Natural killer cell treated with Interleukin-12 subunit alpha and Interleukin-12 subunit beta and Interleukin-15 and Interleukin-18, amount 100 ng/mL, for 72 hours (primary cell): ENCODE results near the gene PRXL2B. TPM values are rescaled to one million over a fixed set of nuclear protein-coding genes. Genes with fewer than 3 reads are reported as not detected.

ENCODE experiments used
- ATAC-seq, 2 donors: fragments of 150-1000 bp; cut with Tn5 transposase in 1 of 2; sonication (Bioruptor Pico), chemical (Tn5 transposase) in 1 of 2; 2 replicates each; pipeline ENCODE4 v1.10.0; 2021
- DNase-seq: peaks from one replicate; pipeline ENCODE4 v3.0.0; 2022; ENCODE audit warnings: low spot score
- H3K27ac Mint-ChIP-seq, 2 donors: 1 replicate in 1 of 2; 2 replicates in 1 of 2; pipeline ENCODE4 v1.8.0; 2022; ENCODE audit warnings: mixed read lengths in 2 of 2, mild to moderate bottlenecking in 1 of 2, moderate library complexity in 1 of 2
- H3K27me3 Mint-ChIP-seq, 2 donors: 1 replicate in 1 of 2; 2 replicates in 1 of 2; pipeline ENCODE4 v1.8.0; 2022; ENCODE audit warnings: mixed read lengths in 2 of 2
- H3K36me3 Mint-ChIP-seq: one replicate; pipeline ENCODE4 v1.8.0; 2022; ENCODE audit warnings: mixed read lengths
- H3K4me1 Mint-ChIP-seq, 2 donors: 1 replicate in 1 of 2; 2 replicates in 1 of 2; pipeline ENCODE4 v1.8.0; 2022; ENCODE audit warnings: low read depth in 2 of 2, mixed read lengths in 2 of 2, mild to moderate bottlenecking in 1 of 2
- H3K4me3 Mint-ChIP-seq: one replicate; pipeline ENCODE4 v1.8.0; 2022; ENCODE audit warnings: mixed read lengths
- H3K9me3 Mint-ChIP-seq: 2 replicates; pipeline ENCODE4 v1.8.0; 2022; ENCODE audit warnings: mixed read lengths
- total RNA-seq, 2 donors: library from RNA; stranded (reverse); gene quantifications; one replicate each; pipeline ENCODE4 v1.2.3, GENCODE V29; 2022

PRXL2B gene
- total RNA-seq, 2 donors from 2014 or later, result 9.1 to 18.5 TPM

DNA sequence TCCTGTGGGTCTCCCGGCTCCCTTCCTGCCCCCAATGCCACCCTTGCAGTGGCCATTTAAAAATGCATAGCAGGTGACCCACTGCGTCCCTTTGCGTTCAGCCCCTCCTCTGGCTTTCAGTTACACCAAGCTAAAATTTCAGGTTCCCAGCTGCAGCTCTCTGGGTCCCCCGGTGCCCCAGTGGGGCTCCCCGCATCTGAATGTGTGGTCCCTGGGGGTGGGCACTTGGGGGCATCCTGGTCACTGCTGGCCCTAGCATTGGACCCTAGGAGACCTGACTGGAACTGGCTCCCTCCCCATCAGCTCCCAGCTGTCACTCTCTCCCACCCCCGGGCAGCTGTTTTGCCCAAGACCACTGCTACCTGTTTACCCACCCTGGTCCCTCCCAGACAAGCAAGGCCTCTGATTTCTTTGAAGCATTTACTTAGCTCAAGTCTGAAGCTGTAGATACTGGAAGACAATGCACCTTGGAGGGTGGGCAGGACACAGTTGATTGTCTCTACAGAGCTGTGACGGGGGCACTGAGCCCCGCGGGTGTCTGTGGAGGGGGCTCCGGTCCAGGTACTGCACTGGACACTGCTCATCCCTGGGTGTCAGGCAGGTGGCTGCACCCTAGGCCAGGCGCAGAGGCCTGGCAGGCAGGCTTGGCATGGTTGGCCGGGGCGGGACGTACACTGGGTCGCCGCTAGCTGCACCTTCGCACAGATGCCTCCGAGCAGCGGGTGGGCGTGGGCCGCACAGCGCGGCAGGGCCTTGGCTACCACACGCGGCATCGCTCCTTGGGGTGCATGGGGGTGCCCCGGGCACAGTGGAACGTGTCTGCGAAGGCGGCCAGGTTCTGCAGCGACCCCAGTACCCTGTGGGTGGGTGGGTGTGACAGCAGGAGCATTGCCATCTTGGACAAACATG, 3.9 kb downstream of the PRXL2B start:
- Mint-ChIP-seq H3K4me1 (peaks cover 0 to 8% of the 10 kb centered on the region in 2 donors), H3K9me3 (no peaks in the 10 kb centered on the region), H3K4me3 (no peak overlapping the region), H3K27ac (no peak overlapping the region), H3K36me3 (no peaks in the 10 kb centered on the region), H3K27me3 (no peaks in the 10 kb centered on the region)
- DNase-seq, result peak; percentile 48
- ATAC-seq, result no peak

DNA sequence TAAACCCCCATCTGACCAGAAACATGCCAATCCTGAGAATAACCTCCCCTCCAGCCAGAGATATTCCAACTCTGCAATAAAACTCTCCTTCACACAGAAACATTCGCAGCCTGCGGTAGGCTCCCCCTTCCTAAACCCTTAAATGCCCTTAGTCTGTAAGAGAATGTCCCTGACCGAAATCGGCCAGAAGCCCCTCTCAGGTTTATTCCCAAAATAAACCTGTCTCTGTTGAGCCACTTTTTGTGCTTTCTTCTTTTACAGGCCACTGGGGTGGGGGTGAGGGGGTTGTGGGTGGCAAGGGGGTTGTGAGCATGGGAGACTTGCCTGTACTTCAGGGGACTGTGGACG, 4.6 kb downstream of the PRXL2B start:
- Mint-ChIP-seq H3K4me3 (no peak overlapping the region), H3K27me3 (no peaks in the 10 kb centered on the region), H3K9me3 (no peaks in the 10 kb centered on the region), H3K36me3 (no peaks in the 10 kb centered on the region), H3K4me1 (peaks cover 0 to 7% of the 10 kb centered on the region in 2 donors), H3K27ac (no peak overlapping the region)
- DNase-seq (peak; percentile 0), ATAC-seq (no peak)

DNA sequence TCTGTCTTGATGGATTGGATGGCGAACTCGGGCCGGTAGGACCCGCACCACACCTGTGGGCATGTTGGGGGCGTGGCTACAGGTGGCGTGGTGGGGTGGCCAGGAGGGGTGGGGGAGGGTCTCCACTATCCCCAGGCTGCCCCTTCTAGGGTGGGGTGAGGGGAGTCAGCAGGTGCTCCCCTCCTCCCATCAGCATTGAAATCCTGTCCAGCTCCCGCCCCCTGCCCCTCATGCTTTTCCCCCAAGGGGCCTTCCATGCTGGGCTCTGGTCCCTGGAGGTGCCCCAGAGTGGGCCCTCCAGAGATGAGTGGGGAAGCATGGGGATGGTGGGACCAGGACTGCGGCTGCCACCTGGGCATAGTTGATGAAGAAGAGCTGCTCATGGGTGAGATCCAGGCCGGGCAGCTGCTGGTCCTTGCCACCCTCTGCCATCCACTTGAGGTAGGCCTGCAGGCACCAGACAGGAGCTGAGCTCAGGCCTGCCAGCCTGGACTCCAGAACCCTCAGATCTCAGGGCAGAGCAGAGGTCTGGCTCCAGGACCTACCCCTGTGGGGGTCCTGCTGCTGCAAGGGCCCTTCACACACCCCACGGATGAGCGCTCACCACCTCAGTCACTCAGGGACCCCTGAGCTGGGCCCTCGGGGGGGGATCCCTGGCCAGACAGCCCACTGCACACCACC, 5.1 kb downstream of the PRXL2B start:
- ATAC-seq (no peak), DNase-seq (peak; percentile 49)
- Mint-ChIP-seq H3K27ac (no peak overlapping the region), H3K9me3 (no peaks in the 10 kb centered on the region), H3K4me1 (peaks cover 0 to 7% of the 10 kb centered on the region in 2 donors), H3K4me3 (no peak overlapping the region), H3K36me3 (no peaks in the 10 kb centered on the region), H3K27me3 (no peaks in the 10 kb centered on the region)

DNA sequence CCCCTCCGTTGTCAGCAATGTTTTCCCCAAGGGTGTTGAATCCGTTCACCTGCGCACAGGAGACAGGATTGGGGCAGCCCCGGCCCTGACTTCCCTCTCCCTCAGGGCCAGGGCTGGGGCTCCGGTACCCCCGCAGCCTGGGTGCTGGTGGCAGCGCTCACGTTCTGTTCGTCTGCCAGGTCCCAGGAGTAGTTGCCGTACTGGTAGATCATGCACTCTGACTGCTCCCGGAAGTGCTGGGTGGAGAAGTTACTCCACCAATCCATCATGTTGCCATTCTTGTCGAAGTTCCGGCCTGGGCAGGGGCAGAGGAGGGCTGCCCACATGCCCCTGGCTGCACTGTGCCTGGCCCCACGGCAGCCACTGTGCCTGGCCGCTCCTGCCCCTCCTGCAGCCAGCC, 6.1 kb downstream of the PRXL2B start:
- H3K27ac Mint-ChIP-seq, result no peak overlapping the region
- H3K4me1 Mint-ChIP-seq, result peaks cover 0 to 6% of the 10 kb centered on the region in 2 donors
- ATAC-seq, result no peak
- no peak overlapping the region for H3K4me3 Mint-ChIP-seq
- no peaks in the 10 kb centered on the region for H3K9me3 Mint-ChIP-seq
- DNase-seq, result peak; percentile 49
- H3K36me3 Mint-ChIP-seq, result no peaks in the 10 kb centered on the region
- no peaks in the 10 kb centered on the region for H3K27me3 Mint-ChIP-seq

DNA sequence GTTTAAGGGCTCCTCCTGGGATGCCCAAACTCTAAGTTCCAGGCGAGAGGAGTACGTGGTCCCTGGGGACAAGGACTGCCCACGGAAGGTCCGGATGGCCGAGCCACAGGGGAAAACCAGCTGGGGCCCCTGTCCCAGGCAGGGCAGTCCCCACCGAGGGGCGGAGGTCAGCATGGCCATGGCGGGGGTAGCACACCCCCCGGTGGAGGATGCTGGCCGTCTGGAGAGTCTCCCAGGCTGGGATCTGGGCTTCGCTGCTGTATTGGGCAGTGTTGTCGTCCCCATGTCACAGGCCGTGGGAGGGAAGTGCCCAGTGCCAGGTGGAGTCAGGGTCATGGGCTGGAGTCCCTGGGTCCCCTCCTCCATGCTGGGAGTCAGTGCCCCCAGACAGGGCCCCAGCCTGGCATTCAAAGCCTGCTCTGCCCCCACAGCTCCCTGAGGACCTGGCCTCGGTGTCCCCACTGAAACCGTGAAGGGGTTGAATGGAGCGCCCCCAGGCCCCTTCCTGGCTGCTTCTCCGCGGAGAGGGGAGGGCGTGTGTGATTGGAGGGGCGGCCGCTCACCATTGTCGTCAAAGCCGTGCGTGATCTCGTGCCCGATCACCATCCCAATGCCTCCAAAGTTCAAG, 6.8 kb downstream of the PRXL2B start:
- DNase-seq (peak; percentile 44), ATAC-seq (no peak)
- Mint-ChIP-seq H3K4me1 (peaks cover 0 to 10% of the 10 kb centered on the region in 2 donors), H3K27ac (no peak overlapping the region), H3K27me3 (no peaks in the 10 kb centered on the region), H3K36me3 (no peaks in the 10 kb centered on the region), H3K9me3 (no peaks in the 10 kb centered on the region), H3K4me3 (no peak overlapping the region)

DNA sequence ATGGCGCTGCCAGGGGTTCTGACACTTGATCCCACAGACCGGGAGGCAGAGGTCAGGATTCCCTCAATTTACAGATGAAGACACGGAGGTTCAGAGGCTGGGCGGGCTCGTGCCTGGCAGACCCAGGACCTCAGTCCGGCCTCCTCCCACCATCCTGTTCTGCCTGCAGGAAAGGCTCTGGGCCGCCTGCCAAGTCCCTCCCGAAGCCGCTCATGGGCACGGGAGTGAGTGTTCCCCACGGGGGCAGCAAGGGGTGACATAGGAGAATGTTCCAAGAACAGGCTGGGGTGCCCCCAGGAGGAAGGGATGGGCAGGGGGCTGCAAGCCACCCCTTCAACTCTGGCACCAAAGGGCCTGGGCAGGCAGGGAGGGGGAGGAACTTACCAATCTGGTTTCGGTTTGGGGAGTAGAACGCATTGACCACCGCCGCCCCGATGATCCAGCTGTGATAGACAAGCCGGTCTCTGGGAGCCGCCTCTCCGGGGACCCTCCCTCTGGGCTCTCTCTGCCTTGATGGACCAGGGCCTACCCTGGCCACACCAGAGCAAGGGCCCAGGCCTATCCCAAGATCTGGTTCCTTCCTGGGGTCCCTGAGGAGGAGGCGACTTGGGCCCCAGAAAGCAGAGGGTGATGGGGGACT, 7.5 kb downstream of the PRXL2B start:
- ATAC-seq, result no peak
- peak; percentile 57 for DNase-seq

DNA sequence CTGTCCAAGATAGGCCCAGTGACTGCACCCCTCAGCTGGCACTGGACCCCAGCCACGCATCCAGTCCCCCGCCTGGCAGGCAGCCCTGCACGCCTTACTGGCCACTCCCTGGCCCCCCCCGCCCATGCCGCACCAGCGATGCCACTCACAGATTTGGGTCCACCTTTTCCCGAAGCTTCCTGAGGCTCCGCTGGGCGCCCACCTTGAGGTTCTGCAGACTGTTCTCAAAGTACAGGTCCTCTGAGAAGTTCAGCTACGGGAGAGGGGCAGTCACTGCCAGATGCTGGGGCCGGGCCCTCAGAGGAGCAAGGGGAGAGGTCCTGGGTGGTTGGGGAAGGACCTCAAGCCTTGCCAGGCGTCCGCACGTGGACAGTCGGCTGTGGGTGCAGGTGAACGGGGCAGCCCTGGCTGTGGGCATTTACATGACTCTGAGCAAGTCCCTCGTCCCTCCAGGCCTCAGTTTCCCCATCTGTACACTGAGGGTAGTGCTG, 8.1 kb downstream of the PRXL2B start:
- Mint-ChIP-seq H3K27ac (no peak overlapping the region), H3K4me1 (peaks cover 0 to 10% of the 10 kb centered on the region in 2 donors), H3K9me3 (no peaks in the 10 kb centered on the region), H3K4me3 (no peak overlapping the region), H3K27me3 (no peaks in the 10 kb centered on the region), H3K36me3 (no peaks in the 10 kb centered on the region)
- DNase-seq, result peak; percentile 53
- ATAC-seq, result no peak

More for the DNA sequence above, 7.5 kb downstream of the PRXL2B start:
- H3K27me3 Mint-ChIP-seq, result no peaks in the 10 kb centered on the region
- no peak overlapping the region for H3K4me3 Mint-ChIP-seq
- H3K27ac Mint-ChIP-seq, result no peak overlapping the region
- peaks cover 0 to 10% of the 10 kb centered on the region in 2 donors for H3K4me1 Mint-ChIP-seq
- H3K36me3 Mint-ChIP-seq, result no peaks in the 10 kb centered on the region
- no peaks in the 10 kb centered on the region for H3K9me3 Mint-ChIP-seq

DNA sequence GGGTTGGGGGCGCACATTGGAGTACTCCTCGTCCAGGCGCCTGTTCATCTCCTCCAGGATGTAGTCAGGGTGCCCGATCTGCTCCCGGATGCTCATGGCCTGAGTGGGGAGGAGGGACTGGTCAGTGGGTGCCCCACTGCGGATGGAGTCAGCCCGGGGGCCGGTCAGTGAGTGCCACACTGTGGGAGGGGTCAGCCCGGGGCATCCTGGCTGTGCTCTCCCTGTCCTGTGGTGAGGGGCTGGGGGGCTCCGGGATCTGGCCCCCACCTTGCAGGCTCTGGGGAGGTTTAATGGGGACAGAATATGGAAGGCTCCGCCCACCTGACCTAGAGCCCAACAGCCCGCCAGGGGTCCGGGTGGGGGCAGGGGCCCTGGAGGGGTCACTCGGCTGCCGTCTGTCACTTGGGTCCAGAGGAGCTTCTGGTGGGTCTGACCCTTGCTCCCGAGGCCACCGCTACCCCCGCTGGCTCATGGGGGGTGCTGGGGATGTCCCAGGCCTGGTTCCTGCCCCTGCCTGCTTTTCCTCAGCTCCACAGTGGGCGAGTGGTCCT, 8.8 kb downstream of the PRXL2B start:
- DNase-seq (peak; percentile 59), ATAC-seq (no peak)
- no peak overlapping the region for H3K4me3 Mint-ChIP-seq
- H3K36me3 Mint-ChIP-seq, result no peaks in the 10 kb centered on the region
- H3K27ac Mint-ChIP-seq, result no peak overlapping the region
- H3K27me3 Mint-ChIP-seq, result no peaks in the 10 kb centered on the region
- H3K9me3 Mint-ChIP-seq, result no peaks in the 10 kb centered on the region
- peaks cover 0 to 10% of the 10 kb centered on the region in 2 donors for H3K4me1 Mint-ChIP-seq

DNA sequence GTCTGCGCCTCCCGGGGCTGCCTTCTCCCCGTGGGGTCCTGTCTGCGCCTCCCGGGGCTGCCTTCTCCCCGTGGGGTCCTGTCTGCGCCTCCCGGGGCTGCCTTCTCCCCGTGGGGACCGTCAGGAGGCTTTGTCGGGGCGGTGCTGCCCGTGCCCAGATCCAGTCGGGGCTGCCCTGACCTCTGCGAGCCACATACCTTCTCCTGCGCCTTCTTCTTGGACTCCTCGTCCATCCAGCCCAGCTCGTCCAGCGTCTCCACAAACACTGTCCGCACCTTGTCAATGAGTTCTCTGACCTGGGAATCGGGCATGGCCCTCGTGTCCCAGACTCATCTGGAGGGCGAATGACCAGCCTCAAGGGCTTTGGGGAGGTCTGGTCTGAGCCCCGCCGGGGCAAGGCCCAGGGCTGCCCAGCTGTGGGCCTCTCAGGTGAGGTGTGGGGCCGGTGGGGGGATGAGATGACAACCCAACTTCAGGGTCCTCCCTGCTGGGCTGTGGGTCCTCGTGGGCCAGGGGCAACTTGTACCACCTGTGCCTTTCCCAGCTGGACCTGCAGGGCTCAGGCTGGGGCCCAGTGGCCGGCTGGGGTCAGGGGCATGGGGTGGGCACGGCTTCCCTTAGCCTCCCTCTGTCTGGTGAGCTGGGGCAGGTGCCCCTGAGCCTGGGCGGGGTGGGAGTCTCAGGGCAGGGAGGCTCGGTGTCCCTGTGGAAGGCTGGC, 9.4 kb downstream of the PRXL2B start:
- H3K36me3 Mint-ChIP-seq, result no peaks in the 10 kb centered on the region
- no peak for ATAC-seq
- peaks cover 0 to 10% of the 10 kb centered on the region in 2 donors for H3K4me1 Mint-ChIP-seq
- H3K9me3 Mint-ChIP-seq, result no peaks in the 10 kb centered on the region
- peak; percentile 54 for DNase-seq
- no peak overlapping the region for H3K4me3 Mint-ChIP-seq
- no peaks in the 10 kb centered on the region for H3K27me3 Mint-ChIP-seq
- no peak overlapping the region for H3K27ac Mint-ChIP-seq

DNA sequence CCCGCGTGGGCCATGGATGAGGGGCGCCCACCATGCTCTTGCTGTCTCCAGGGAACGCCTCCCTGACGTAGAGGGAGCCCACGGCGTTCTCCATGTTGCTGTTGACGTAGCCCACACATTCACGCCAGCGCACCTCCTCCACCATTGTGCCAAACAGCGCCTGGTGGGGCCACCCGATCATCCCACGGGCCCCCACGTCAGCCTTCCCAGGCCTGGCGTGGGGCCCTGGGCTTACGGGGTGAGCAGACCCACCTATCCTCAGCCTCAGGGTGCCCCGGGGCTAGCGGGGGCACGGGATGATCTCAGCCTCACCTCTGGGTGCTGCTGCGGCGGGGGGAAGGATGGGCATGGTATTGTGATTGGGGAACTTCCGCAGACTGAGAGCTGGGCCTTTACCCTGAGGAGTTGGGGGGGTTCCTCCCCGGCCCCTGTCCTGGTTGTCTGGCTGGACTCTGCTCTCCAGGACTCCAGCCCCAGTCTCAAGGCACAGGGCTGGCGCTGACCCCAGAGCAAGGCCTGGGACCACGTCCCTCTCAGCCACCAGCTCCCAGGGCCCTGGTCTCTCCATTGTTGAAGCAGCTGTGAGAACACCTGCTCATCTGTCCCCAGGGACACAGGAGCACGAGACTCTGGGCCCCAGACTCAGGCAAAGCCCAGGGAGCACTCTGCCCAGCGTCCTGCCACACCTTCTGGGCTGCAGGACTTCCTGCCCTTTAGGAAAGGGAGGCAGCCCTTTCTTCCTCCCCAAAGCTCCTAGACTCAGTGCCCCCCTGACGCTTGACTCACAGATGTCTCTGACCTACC, 10.2 kb downstream of the PRXL2B start:
- ATAC-seq (no peak), DNase-seq (peak; percentile 39)
- Mint-ChIP-seq H3K27ac (no peak overlapping the region), H3K9me3 (no peaks in the 10 kb centered on the region), H3K4me3 (no peak overlapping the region), H3K4me1 (peaks cover 0 to 10% of the 10 kb centered on the region in 2 donors), H3K27me3 (no peaks in the 10 kb centered on the region), H3K36me3 (no peaks in the 10 kb centered on the region)

DNA sequence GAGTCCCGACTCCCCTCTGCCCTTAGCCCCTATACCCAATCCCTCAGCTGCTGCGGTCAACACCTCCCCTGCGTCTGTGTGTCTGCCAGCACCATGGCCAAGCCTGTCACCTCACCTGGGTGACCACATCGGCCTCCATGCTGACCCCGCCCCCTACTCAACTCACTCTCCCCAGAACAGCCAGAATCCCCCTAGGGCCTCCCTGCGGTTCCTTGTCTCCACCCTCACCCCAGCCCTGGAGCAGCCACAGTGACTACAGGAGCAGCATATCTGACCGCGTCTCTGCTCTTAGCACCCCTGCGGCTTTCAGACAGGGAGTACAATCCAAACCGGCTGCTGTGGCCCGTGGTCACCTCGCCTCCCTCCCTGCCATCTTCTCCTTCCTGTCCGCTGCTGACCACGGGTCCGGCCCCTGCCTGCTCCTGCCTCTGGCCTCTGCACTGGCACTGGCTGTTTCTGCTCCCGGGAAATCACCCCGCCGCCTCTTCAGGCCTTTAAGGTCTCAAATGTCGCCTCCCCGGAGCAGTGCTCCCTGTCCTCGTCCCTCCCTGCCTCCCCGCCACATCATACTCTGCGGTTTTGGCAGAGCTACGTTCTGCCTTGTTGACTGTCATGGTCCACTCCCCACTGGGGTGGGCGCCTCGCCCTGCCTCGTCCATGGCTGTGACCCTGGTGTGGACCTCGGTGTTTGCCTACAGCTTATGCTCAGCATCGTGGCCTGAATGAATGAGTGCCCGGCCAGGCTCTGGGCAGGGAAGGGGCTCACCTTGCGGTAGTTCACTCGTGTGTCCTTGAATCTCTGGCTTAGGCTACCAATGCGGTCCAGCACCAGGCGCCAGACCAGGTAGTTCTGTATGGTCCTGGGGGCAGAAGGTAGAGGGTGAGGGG, 11.1 kb downstream of the PRXL2B start:
- H3K9me3 Mint-ChIP-seq, result no peaks in the 10 kb centered on the region
- no peaks in the 10 kb centered on the region for H3K36me3 Mint-ChIP-seq
- no peak overlapping the region for H3K27ac Mint-ChIP-seq
- ATAC-seq, result no peak
- H3K4me3 Mint-ChIP-seq, result no peak overlapping the region
- DNase-seq, result peak; percentile 54
- peaks cover 0 to 7% of the 10 kb centered on the region in 2 donors for H3K27me3 Mint-ChIP-seq
- H3K4me1 Mint-ChIP-seq, result peaks cover 0 to 9% of the 10 kb centered on the region in 2 donors
